Testis (tissue), 2 donors: Measurements from ENCODE around the gene CD3G.

Experiments
- POLR2A ChIP-seq: fragments of 450-650 bp; IDR thresholded peaks from one replicate; pipeline ENCODE4 v1.6.1; 2017; ENCODE audit warnings: antibody characterized with exemption, mild to moderate bottlenecking, moderate library complexity
- TF ChIP-seq, protein P1 (sequence below), 3 experiments: fragments of 450-650 bp in 2 of 3; fragments of 200-600 bp in 1 of 3; sonication (generic) in 1 of 3; IDR thresholded peaks; one replicate each; pipeline ENCODE4 v1.5.1; 2016 to 2019; ENCODE audit warnings: antibody characterized with exemption in 3 of 3, mild to moderate bottlenecking in 2 of 3, moderate library complexity in 1 of 3

- TF ChIP-seq, protein P1, sequence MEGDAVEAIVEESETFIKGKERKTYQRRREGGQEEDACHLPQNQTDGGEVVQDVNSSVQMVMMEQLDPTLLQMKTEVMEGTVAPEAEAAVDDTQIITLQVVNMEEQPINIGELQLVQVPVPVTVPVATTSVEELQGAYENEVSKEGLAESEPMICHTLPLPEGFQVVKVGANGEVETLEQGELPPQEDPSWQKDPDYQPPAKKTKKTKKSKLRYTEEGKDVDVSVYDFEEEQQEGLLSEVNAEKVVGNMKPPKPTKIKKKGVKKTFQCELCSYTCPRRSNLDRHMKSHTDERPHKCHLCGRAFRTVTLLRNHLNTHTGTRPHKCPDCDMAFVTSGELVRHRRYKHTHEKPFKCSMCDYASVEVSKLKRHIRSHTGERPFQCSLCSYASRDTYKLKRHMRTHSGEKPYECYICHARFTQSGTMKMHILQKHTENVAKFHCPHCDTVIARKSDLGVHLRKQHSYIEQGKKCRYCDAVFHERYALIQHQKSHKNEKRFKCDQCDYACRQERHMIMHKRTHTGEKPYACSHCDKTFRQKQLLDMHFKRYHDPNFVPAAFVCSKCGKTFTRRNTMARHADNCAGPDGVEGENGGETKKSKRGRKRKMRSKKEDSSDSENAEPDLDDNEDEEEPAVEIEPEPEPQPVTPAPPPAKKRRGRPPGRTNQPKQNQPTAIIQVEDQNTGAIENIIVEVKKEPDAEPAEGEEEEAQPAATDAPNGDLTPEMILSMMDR (IDR thresholded peaks at IDR 0.05), result no peak
- TF ChIP-seq POLR2A, result no peak
These were observed 2.9 kb upstream of the CD3G start for GRCh38 chr11:118341261-118341660.
